Measurements from ENCODE around the gene CFAP99.

DNA sequence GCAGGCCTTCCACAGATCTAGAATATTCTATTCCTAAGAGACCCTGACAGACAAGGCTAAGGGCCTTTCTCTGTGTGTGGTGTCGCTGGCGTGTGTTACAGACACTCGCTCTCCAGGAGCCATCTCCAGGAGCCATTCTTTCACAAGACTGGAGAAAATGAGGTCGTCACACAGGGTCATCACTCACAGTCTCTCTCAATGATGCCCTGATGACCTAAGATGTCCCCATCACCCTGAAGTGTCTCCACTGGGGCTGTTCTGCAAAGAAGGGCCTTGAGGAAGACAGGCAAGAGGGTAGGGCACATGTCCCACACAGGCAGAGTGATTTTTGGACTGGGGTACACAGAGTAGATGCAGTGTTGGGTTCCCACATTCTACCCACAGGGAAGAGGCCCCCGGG, 35.0 kb upstream of the CFAP99 start:
- TF ChIP-seq, protein P1, sequence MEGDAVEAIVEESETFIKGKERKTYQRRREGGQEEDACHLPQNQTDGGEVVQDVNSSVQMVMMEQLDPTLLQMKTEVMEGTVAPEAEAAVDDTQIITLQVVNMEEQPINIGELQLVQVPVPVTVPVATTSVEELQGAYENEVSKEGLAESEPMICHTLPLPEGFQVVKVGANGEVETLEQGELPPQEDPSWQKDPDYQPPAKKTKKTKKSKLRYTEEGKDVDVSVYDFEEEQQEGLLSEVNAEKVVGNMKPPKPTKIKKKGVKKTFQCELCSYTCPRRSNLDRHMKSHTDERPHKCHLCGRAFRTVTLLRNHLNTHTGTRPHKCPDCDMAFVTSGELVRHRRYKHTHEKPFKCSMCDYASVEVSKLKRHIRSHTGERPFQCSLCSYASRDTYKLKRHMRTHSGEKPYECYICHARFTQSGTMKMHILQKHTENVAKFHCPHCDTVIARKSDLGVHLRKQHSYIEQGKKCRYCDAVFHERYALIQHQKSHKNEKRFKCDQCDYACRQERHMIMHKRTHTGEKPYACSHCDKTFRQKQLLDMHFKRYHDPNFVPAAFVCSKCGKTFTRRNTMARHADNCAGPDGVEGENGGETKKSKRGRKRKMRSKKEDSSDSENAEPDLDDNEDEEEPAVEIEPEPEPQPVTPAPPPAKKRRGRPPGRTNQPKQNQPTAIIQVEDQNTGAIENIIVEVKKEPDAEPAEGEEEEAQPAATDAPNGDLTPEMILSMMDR (optimal IDR thresholded peaks at IDR 0.05 in 1 of 3, IDR thresholded peaks at IDR 0.05 in 1 of 3, conservative IDR thresholded peaks at IDR 0.05 in 1 of 3; ENCODE audit: extremely low read depth in 1 of 3, insufficient read depth in 2 of 3, low read length in 3 of 3), result no peak
- no peak for TF ChIP-seq EZH2 (IDR thresholded peaks at IDR 0.05; ENCODE audit: low read length)

Measured in keratinocyte (primary cell).